ENCODE data around the gene KDF1. TPM values are rescaled to one million over a fixed set of nuclear protein-coding genes. Genes with fewer than 3 reads are reported as not detected.

The KDF1 gene
- total RNA-seq, 4 donors from 2014 or later = not detected

- TF ChIP-seq, protein P1, sequence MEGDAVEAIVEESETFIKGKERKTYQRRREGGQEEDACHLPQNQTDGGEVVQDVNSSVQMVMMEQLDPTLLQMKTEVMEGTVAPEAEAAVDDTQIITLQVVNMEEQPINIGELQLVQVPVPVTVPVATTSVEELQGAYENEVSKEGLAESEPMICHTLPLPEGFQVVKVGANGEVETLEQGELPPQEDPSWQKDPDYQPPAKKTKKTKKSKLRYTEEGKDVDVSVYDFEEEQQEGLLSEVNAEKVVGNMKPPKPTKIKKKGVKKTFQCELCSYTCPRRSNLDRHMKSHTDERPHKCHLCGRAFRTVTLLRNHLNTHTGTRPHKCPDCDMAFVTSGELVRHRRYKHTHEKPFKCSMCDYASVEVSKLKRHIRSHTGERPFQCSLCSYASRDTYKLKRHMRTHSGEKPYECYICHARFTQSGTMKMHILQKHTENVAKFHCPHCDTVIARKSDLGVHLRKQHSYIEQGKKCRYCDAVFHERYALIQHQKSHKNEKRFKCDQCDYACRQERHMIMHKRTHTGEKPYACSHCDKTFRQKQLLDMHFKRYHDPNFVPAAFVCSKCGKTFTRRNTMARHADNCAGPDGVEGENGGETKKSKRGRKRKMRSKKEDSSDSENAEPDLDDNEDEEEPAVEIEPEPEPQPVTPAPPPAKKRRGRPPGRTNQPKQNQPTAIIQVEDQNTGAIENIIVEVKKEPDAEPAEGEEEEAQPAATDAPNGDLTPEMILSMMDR (IDR thresholded peaks at IDR 0.05; ENCODE audit: low read depth) = no peak
These were observed 38.4 kb upstream of the KDF1 start for GRCh38 chr1:26998429-26999300.

- TF ChIP-seq, protein P1 (IDR thresholded peaks at IDR 0.05; ENCODE audit: low read depth) = no peak
These were observed 36.4 kb upstream of the KDF1 start for GRCh38 chr1:26996665-26997064.

DNA sequence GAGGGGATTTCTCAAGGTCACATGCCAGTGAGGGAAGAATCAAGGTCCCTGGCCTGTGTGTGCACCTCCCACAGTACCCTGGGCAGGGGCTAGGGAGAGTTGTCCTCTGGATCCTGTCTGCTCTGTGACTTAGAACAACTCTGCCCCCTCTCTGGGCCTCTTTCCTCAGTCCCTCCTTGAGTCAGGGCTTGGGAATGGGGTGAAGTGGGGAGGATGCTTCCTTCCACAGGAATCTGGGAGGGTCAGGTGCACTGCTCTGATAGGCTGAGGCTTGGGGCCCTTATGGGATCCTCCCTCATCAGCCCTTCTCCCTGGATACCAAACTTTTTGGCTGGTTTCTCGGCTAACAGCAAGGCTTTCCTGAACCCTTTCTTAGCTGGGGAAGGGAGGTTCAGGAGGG is 35.8 kb upstream of the KDF1 start:
- TF ChIP-seq, protein P1 (IDR thresholded peaks at IDR 0.05; ENCODE audit: low read depth) = no peak

DNA sequence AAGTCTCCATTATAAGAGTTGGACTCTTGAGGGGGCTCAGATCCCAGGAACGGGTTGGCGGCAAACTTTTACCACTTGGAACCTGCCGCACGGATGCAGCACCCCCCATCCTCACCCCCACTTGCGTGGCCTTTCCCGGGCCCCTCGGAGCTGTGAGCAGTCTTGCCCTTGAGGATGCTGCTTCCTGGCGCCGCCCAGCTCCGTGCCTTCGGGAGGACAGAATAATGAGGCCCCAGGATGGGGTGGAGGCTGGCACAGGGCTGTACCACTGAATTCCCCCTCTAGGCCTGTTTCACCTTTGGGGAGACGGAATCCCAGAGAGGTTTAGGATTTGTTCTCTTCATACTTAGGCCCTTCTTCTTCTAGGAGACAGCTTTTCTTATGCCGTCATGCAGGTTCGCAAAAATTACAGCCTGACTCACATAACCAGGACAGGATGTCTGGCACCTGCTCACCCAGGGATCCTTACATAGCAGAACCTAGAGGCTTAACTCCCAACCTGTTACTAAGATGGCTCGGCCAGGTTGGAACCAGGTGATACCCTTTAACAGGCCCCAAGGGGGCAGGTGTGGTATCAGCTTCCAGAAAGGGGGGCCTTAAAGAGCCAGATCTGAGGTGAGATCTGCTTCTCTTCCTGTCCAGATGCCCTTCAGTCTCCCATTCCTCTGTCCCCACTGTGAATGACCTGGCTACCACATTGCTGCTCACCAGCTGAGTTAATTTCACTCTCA is 34.7 kb upstream of the KDF1 start:
- TF ChIP-seq, protein P1 (IDR thresholded peaks at IDR 0.05; ENCODE audit: low read depth) = no peak

DNA sequence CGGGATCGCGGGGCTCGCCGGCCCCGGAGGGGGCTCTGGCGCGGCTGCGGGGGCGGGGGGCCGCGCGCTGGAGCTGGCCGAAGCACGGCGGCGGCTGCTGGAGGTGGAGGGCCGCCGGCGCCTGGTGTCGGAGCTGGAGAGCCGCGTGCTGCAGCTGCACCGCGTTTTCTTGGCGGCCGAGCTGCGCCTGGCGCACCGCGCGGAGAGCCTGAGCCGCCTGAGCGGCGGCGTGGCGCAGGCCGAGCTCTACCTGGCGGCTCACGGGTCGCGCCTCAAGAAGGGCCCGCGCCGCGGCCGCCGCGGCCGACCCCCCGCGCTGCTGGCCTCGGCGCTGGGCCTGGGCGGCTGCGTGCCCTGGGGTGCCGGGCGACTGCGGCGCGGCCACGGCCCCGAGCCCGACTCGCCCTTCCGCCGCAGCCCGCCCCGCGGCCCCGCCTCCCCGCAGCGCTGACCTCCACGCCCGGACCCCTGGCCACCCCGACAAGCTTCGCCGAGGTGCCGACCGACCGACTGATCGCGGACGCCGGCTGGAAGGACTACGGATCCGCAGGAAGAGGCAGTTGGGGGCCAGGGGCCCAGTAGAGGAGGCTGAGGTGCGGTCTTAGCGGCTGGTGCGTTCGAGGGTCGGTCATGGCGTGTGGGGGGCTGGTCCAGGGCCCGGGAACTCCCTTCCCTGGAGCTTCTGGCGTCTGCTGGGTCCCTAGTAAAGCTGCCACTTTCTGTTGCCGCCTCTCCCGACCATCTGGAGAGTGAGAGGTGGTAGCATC is 33.9 kb upstream of the KDF1 start:
- TF ChIP-seq, protein P1 (IDR thresholded peaks at IDR 0.05; ENCODE audit: low read depth) = no peak

GRCh38 chr1:26993237-26994019 is 33.2 kb upstream of the KDF1 start, which contains the start of gene TRNP1:
Gene TRNP1, plus strand, starts transcription at chr1:26993692. Its CDS starts 95 bp downstream, at chr1:26993787.
- TF ChIP-seq, protein P1 (IDR thresholded peaks at IDR 0.05; ENCODE audit: low read depth) = no peak
